IPS-20b (cell line): ENCODE data around the gene TBC1D5.

Experiments
- H3K27ac ChIP-seq: one replicate; pipeline ENCODE4 v1.5.1; 2013; ENCODE audit warnings: low read length
- H3K27me3 ChIP-seq: 2 replicates; pipeline ENCODE4 v1.6.1; 2013; ENCODE audit warnings: mild to moderate bottlenecking, low read length, inconsistent platforms; ENCODE audit not compliant: insufficient read depth
- H3K36me3 ChIP-seq: 2 replicates; pipeline ENCODE4 v1.6.1; 2013; ENCODE audit warnings: low read depth, mild to moderate bottlenecking, inconsistent platforms, low read length, moderate library complexity; ENCODE audit not compliant: insufficient read depth
- H3K4me1 ChIP-seq: 2 replicates; pipeline ENCODE4 v1.6.1; 2013; ENCODE audit warnings: mild to moderate bottlenecking, control low read depth, inconsistent platforms, low read length, moderate library complexity; ENCODE audit not compliant: insufficient read depth
- H3K4me3 ChIP-seq: 2 replicates; pipeline ENCODE4 v1.5.1; 2013; ENCODE audit warnings: mild to moderate bottlenecking, low read length, inconsistent platforms
- H3K9ac ChIP-seq: 2 replicates; pipeline ENCODE4 v1.6.1; 2013; ENCODE audit warnings: low read depth, mild to moderate bottlenecking, inconsistent platforms, low read length, moderate library complexity
- H3K9me3 ChIP-seq: 2 replicates; pipeline ENCODE4 v1.6.1; 2013; ENCODE audit warnings: mild to moderate bottlenecking, low read depth, low read length, inconsistent platforms; ENCODE audit not compliant: insufficient read depth

The TBC1D5 gene

DNA sequence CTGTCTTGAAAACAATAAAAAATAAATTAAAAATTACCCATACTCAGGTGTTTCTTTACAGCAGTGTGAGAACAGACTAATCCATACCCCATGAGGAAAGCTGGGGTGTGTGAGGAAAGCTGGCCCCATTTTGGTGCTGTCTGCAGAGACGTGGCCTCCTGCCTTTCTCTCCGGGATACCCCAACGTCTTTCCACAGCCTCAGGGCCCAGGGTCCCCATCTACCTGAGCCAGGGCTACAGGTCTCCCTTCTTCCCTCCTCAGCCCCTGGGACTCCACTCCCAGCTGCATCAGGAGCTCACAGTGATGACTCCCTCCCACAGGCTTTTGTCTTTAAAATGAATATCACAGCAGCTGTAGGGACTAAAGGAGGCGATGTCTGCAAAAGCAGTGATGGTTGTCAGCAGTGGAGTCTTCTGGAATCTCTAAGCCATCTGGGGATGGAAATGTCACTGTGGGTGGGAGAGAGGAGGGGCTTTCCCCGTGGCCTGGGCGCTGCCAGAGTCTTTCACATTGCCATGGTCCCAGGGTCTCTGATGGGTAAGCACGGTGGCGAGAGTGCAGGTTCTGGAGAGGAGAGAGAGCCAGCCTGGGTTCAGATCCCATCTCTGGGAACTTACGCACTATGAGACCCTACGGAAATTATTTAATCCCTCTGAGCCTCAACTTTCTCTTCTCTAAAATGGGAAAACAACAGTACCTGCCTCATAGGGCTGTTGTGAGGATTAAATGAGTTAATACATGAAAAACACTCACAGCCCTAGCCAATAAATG is 598.4 kb downstream of the TBC1D5 start:
- Histone ChIP-seq H3K4me3 (no peak overlapping the region), H3K9ac (no peak overlapping the region), H3K9me3 (no peaks in the 10 kb centered on the region), H3K27me3 (no peaks in the 10 kb centered on the region), H3K36me3 (no peaks in the 10 kb centered on the region), H3K4me1 (peaks cover 3% of the 10 kb centered on the region; the same call in 1 of the 2 replicates), H3K27ac (no peak overlapping the region)

DNA sequence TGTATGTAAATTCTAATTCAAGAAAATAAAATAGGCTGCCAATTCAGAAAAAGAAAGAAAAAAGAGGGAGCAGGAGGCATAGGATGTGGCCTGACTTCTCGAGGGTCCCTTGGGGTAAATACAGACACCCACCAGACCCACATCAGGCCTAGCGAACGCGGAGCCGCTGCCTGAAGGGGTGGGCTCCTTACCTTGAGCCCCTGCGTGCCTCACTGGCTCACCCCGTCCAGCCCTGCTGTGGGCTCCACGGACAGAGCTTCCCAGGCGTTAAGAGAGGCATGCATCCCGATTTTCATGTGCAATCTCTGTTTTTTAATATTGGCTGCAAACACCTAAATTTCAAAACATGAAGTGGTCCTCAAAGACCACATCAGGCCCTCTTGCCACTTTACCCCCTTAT is 599.9 kb downstream of the TBC1D5 start:
- Histone ChIP-seq H3K36me3 (no peaks in the 10 kb centered on the region), H3K4me1 (peaks cover 3% of the 10 kb centered on the region; the same call in 1 of the 2 replicates), H3K27ac (no peak overlapping the region), H3K9me3 (no peaks in the 10 kb centered on the region), H3K27me3 (no peaks in the 10 kb centered on the region), H3K4me3 (no peak overlapping the region), H3K9ac (no peak overlapping the region)

DNA sequence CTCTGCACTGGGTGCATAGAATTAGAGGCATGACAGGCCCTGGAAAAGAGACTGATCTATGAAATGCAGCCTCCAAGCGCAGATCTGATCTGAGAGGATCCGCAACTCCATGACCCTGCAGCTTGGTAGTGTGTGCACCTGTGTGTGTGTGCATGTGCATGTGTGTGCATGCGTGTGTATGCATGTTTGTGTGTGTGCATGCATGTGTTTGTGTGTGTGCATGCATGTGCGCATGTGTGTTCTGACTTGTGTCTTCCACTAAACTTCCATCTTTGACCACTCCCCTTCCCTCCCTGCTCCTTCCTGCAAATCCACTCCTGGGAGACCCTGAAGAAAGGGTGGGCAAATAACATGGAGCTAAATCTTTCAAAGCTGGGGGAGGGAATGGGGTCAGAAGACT is 600.7 kb downstream of the TBC1D5 start:
- Histone ChIP-seq H3K9ac (no peak overlapping the region), H3K4me3 (no peak overlapping the region), H3K27ac (no peak overlapping the region), H3K4me1 (peaks cover 3% of the 10 kb centered on the region; the same call in 1 of the 2 replicates), H3K27me3 (no peaks in the 10 kb centered on the region), H3K36me3 (no peaks in the 10 kb centered on the region), H3K9me3 (no peaks in the 10 kb centered on the region)

DNA sequence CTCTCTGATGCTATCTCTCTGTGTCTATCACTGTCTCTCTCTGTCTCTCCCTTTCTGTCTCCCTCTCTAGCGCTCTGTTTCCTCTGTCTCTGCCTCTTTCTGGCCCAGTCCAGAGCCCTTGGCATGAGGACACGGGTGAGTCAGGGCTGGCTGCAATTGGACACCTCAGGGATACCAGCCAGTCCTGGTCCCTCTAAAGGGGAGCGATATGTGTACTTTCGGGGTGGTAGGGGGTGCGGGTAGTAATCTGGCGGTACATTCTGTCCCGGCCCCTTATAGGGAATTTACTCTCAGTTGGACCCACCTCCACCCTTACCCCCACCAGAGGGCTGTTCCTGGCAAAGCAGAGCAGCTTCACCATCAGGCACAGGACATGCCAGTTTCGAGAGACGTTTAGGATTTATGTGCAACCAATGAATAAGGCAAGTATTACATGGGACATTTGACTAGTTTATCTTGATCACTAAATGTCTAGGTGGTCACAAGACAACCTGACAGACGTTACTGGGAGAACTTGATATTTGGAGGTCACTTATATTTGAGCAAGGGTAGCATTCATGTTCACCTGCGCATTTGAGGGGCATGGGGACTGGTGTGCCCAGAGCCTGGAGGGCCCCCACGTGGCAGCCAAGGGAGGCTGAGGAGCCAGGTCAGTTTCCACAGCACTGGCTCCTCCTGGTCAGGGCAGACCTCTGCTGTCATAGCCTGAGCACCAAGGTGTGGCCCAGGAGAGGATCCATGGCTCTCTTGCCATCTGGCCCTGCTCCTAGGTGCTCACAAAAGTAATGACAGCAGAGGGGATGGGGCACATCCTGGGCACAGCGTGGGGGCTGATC is 601.5 kb downstream of the TBC1D5 start:
- H3K27me3 ChIP-seq: no peaks in the 10 kb centered on the region
- H3K27ac ChIP-seq: no peak overlapping the region
- H3K9ac ChIP-seq: no peak overlapping the region
- no peaks in the 10 kb centered on the region for H3K9me3 ChIP-seq
- H3K36me3 ChIP-seq: no peaks in the 10 kb centered on the region
- H3K4me1 ChIP-seq: peaks cover 3% of the 10 kb centered on the region; the same call in 1 of the 2 replicates
- H3K4me3 ChIP-seq: no peak overlapping the region

DNA sequence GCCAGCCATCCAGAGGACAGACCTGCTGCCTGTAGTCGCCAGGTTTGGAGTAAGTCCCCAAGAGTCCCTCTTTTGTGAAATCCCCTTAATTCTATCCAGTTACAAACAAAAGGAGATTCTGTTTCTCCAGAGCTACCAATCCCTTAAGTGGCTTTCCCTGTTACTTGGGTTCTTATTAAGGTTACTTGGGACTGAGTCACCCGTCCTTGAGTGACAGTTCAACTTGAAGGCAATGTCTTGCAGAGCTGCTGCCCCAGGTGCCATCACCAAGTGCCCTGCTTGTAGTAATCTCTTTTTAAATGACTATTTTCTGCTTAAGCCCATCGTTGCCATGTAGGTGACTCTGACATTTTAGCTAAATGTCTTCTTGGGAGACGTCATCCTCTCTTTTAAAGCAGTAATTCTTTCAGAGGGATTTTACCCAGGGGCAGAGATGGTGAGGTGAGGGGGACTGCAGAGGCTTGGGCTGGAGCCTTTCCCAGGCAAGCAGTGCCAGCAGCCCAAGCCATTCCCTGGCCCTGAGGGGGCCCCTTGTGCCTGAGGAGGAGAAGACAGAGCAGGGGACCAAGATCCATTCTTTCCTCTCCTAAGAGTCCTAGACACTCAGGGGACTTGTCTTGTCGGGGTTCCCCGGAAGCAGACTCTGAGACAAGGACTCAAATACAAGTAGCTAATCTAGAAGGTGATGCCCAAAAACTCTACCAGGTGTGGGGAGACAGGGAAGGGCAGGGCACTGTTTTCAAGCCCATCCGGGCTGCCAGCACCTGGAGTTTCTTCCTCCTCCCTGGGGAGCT is 604.0 kb downstream of the TBC1D5 start:
- Histone ChIP-seq H3K27ac (no peak overlapping the region), H3K27me3 (no peaks in the 10 kb centered on the region), H3K4me1 (no peaks in the 10 kb centered on the region), H3K9me3 (no peaks in the 10 kb centered on the region), H3K36me3 (no peaks in the 10 kb centered on the region), H3K4me3 (no peak overlapping the region), H3K9ac (no peak overlapping the region)

DNA sequence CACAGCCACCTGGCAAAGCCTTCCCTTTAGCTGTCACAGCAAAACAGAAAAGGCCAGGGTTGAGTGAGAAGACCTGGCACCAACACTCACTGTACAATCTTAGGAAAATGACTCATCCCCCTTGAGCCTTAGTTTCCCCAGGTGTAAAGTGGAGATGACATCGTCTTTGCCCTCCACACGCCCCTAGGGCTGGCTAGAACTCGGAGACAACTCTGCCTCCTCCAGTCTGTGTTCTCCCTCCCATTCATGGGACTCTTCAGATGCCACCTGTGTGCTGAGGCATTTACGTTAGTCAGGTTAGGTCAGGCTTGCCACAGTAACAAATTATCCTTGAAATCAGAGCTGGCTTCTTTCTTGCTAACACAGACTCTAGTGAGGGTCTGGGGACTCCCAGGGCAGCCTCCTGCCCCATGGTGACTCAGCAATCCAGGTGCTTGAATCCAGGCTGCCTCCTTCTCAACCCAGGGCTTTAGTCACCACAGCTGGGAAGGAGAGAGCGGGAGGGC is 605.1 kb downstream of the TBC1D5 start:
- no peaks in the 10 kb centered on the region for H3K4me1 ChIP-seq
- no peak overlapping the region for H3K9ac ChIP-seq
- H3K27ac ChIP-seq: no peak overlapping the region
- no peaks in the 10 kb centered on the region for H3K27me3 ChIP-seq
- H3K36me3 ChIP-seq: no peaks in the 10 kb centered on the region
- H3K9me3 ChIP-seq: no peaks in the 10 kb centered on the region
- no peak overlapping the region for H3K4me3 ChIP-seq

DNA sequence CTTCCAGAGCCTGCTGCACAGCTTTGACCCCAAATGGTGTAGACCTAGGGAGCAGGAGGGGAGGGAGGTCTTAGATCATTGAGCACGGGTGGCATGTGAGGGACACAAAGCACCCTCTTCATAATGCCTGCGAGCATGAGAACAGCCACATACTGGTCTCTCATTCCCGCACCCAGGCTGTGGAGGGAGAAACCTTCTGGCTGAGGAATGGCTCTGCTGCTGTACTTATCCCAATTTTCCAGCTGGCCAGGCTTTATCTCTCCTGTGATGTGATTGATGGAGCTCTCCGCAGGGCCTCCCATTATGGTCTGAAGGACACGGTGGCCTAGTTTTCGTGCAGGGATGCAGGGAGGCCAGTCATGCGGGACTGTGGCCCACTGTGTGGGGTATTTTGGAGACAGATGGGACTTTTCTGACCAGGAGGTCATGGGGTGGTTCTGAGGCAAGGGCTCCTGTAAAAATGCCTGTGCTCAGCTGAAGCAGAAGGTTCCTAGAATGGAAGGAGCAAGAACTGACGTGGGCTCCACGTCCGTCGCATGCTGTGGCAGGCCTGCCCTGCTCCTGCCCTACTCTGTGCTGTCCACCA is 606.2 kb downstream of the TBC1D5 start:
- no peak overlapping the region for H3K4me3 ChIP-seq
- H3K9me3 ChIP-seq: no peaks in the 10 kb centered on the region
- no peaks in the 10 kb centered on the region for H3K27me3 ChIP-seq
- H3K9ac ChIP-seq: no peak overlapping the region
- H3K4me1 ChIP-seq: no peaks in the 10 kb centered on the region
- no peaks in the 10 kb centered on the region for H3K36me3 ChIP-seq
- no peak overlapping the region for H3K27ac ChIP-seq

DNA sequence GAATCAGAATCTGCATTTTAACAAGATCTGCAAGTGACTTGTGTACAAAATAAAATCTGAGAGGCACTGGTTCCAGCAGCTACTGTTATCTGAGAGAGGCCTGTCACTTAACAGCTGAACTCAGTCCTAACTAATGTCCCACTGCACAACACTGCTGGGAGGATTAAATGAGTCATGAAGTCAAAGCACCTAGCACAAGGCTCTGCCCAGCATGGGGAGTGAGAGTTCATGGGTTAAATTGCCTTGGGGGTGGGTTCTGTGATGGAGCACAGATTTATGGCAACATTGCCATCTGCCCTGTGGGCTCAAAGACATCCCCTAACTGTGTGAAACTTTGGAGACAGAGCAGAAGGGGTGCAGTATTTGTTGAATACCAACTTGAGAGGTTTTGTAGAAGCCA is 606.7 kb downstream of the TBC1D5 start:
- H3K4me3 ChIP-seq: no peak overlapping the region
- H3K36me3 ChIP-seq: no peaks in the 10 kb centered on the region
- H3K27ac ChIP-seq: no peak overlapping the region
- no peaks in the 10 kb centered on the region for H3K9me3 ChIP-seq
- H3K9ac ChIP-seq: no peak overlapping the region
- no peaks in the 10 kb centered on the region for H3K4me1 ChIP-seq
- no peaks in the 10 kb centered on the region for H3K27me3 ChIP-seq

DNA sequence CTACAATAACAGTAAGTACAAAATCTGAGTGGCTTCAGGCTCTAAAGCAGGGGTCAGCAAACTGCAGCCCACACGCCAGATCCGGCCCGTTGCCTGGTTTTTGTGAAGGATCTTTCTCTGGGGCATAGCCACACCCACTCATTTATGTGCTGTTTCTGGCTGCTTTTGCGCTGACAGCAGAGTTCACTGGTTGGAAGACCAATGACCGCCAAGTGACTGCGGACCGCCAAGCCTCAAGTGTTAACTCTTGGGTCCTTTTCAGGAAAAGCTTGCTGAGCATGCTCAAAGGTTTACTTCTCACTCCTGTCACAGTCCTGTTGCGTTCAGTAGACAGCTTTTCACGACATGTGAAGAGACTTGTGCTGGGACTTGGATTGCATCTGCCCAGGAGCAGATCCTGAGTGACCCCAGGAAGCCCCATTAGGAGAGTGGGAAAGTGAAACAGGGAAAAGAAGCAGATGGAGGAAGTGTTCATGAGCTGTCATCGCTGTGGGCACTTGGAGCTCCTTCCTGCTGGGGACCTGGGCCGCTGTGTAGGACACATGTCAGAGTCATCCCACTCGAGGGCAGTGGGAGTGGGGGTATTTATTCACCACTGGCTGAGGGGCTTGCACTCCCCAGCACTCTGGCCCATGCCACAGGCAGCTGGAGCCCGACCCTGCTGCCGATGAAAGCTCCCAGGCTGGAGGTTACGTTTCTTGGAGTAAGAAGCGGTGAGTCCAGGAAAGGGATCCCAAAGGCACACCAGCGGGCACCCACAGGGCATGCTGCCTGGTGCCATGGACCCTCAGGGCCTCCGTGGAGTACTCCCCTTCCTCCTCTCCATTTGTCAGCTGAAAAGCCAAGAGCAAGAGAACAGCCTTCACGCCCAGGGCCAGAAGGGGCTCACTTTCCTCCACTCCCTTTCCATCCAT is 608.5 kb downstream of the TBC1D5 start:
- Histone ChIP-seq H3K27ac (no peak overlapping the region), H3K9me3 (no peaks in the 10 kb centered on the region), H3K27me3 (no peaks in the 10 kb centered on the region), H3K36me3 (no peaks in the 10 kb centered on the region), H3K9ac (no peak overlapping the region), H3K4me1 (no peaks in the 10 kb centered on the region), H3K4me3 (no peak overlapping the region)

DNA sequence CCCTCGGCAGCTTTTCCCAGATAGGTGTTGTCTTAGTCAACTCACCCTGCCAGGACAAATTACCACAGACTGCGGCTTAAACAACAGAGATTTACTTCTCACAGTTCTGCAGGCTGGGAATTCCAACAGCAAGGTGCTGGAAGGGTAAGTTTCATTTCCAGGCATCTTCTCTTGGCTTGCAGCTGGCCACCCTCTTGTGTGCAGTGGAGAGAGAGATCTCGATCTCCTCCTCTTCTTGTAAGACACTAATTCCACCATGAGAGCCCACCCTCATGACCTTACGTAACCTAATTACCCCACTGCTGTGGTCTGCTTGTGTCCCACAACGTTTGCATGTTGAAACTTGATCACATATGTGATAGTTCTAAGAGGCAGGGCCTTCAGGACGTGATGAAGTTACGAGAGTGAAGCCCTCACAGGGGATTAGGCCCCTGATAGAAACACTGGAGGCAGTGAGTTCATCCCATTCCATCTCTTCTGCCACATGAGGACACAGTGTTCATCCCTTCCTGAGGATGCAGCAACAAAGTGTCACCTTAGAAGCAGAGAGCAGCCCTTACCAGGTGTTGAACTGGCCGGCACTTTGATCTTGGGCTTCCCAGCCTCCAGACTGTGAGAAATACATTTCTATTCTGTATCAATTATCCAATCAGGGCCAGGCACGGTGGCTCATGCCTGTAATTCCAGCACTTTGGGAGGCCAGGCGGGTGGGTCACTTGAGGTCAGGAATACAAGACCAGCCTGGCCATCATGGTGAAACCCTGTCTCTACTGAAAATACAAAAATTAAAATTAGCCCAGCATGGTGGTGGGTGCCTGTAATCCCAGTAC is 609.9 kb downstream of the TBC1D5 start:
- H3K27ac ChIP-seq: no peak overlapping the region
- no peak overlapping the region for H3K9ac ChIP-seq
- H3K4me3 ChIP-seq: no peak overlapping the region

More for the DNA sequence above, 609.9 kb downstream of the TBC1D5 start:
- no peaks in the 10 kb centered on the region for H3K36me3 ChIP-seq
- no peaks in the 10 kb centered on the region for H3K27me3 ChIP-seq
- H3K4me1 ChIP-seq: no peaks in the 10 kb centered on the region
- H3K9me3 ChIP-seq: no peaks in the 10 kb centered on the region
